ENCODE measurements around the gene ZNF710. TPM values are rescaled to one million over a fixed set of nuclear protein-coding genes. Genes with fewer than 3 reads are reported as not detected.

ZNF710 gene
- total RNA-seq, 4 donors from 2014 or later = 9.0 to 15.6 (median 11.2) TPM

GRCh38 chr15:89984001-89984400, 17.1 kb upstream of the ZNF710 start:
- 93 to 94% methylated on average over 2 of the region's 2 CpGs for WGBS, 2 donors
- Histone ChIP-seq H3K27ac (no peak overlapping the region), H3K4me3 (no peak overlapping the region), H3K4me1 (no peaks in the 10 kb centered on the region), H3K36me3 (no peaks in the 10 kb centered on the region), H3K9me3 (peaks cover 0 to 31% (median 0%) of the 10 kb centered on the region in 4 donors), H3K27me3 (peaks cover 0 to 7% of the 10 kb centered on the region in 2 donors)
- TF ChIP-seq POLR2A (IDR thresholded peaks at IDR 0.05) (no peak), EP300 (IDR thresholded peaks at IDR 0.05) (no peak)
- TF ChIP-seq, protein P1, sequence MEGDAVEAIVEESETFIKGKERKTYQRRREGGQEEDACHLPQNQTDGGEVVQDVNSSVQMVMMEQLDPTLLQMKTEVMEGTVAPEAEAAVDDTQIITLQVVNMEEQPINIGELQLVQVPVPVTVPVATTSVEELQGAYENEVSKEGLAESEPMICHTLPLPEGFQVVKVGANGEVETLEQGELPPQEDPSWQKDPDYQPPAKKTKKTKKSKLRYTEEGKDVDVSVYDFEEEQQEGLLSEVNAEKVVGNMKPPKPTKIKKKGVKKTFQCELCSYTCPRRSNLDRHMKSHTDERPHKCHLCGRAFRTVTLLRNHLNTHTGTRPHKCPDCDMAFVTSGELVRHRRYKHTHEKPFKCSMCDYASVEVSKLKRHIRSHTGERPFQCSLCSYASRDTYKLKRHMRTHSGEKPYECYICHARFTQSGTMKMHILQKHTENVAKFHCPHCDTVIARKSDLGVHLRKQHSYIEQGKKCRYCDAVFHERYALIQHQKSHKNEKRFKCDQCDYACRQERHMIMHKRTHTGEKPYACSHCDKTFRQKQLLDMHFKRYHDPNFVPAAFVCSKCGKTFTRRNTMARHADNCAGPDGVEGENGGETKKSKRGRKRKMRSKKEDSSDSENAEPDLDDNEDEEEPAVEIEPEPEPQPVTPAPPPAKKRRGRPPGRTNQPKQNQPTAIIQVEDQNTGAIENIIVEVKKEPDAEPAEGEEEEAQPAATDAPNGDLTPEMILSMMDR (IDR thresholded peaks at IDR 0.05) = no peak
- no peak for DNase-seq (ENCODE audit: low spot score in 2 of 2)

DNA sequence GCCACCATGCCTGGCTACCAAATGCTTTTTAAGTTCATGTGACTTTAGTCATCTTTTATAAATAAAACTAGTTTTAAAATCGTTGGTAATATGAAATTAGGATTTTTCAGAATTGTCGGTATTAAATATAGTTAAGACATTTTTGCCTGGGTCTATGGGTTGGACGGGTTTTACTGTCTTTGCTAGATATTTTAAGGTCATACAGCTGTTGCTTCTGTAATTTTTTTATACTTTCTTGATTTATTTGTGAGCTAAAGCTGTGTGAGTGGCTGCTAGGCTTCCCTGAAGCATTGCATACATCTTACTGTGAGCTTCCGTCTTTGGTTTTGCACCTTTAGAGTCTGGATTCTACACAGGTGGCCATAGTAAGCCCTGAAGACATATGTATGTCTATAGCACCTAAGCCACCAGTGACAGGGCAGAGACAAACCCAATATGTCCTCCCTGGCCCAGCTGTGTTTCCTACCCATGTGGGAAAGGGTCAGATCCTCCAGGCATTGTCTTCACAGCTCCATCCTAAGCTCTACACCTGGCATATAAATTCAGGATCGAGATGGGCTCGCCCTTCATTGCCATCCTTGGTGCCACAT, 16.6 kb upstream of the ZNF710 start:
- Histone ChIP-seq H3K4me1 (no peaks in the 10 kb centered on the region), H3K36me3 (no peaks in the 10 kb centered on the region), H3K27me3 (peaks cover 0 to 7% of the 10 kb centered on the region in 2 donors), H3K4me3 (no peak overlapping the region), H3K27ac (no peak overlapping the region), H3K9me3 (peaks cover 0 to 31% (median 0%) of the 10 kb centered on the region in 4 donors)
- TF ChIP-seq, protein P1 (IDR thresholded peaks at IDR 0.05) = no peak
- TF ChIP-seq POLR2A (IDR thresholded peaks at IDR 0.05) = no peak
- TF ChIP-seq EP300 (IDR thresholded peaks at IDR 0.05) = no peak
- DNase-seq (ENCODE audit: low spot score in 2 of 2) = no peak
- WGBS, 2 donors = 87 to 90% methylated on average over 6 of the region's 6 CpGs

DNA sequence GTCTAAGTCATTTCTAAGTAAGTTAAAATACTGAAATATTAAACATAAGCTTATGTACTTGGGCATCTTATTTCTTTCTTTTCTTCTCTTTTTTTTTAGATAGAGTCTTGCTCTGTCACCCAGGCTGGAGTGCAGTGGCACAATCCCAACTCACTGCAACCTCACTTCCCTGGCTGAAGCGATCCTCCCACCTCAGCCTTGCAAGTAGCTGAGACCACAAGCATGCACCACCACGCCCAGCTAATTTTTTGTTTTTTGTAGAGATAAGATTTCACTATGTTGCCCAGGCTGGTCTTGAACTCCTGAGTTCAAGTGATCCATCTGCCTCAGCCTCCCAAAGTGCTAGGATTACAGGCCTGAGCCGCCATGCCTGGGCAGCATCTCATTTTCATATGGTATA, 16.0 kb upstream of the ZNF710 start:
- H3K9me3 ChIP-seq = peaks cover 0 to 31% (median 0%) of the 10 kb centered on the region in 4 donors
- H3K27ac ChIP-seq = no peak overlapping the region
- 88 to 92% methylated on average over 3 of the region's 3 CpGs for WGBS, 2 donors
- no peak for TF ChIP-seq EP300 (IDR thresholded peaks at IDR 0.05)
- no peak overlapping the region for H3K4me3 ChIP-seq
- H3K36me3 ChIP-seq = no peaks in the 10 kb centered on the region
- H3K4me1 ChIP-seq = no peaks in the 10 kb centered on the region
- H3K27me3 ChIP-seq = peaks cover 0 to 7% of the 10 kb centered on the region in 2 donors
- DNase-seq (ENCODE audit: low spot score in 2 of 2) = no peak

- no peaks in the 10 kb centered on the region for H3K4me1 ChIP-seq
- H3K27ac ChIP-seq = no peak overlapping the region
- DNase-seq (ENCODE audit: low spot score in 2 of 2) = no peak
- no peaks in the 10 kb centered on the region for H3K9me3 ChIP-seq
- no peaks in the 10 kb centered on the region for H3K27me3 ChIP-seq
- TF ChIP-seq POLR2A (IDR thresholded peaks at IDR 0.05) (no peak), EP300 (IDR thresholded peaks at IDR 0.05) (no peak)
- TF ChIP-seq, protein P1 (IDR thresholded peaks at IDR 0.05) = no peak
- WGBS, 2 donors = 66 to 72% methylated on average over 4 of the region's 4 CpGs
- no peak overlapping the region for H3K4me3 ChIP-seq
- H3K36me3 ChIP-seq = no peaks in the 10 kb centered on the region
Observed at GRCh38 chr15:89991312-89991711, 9.8 kb upstream of the ZNF710 start.

DNA sequence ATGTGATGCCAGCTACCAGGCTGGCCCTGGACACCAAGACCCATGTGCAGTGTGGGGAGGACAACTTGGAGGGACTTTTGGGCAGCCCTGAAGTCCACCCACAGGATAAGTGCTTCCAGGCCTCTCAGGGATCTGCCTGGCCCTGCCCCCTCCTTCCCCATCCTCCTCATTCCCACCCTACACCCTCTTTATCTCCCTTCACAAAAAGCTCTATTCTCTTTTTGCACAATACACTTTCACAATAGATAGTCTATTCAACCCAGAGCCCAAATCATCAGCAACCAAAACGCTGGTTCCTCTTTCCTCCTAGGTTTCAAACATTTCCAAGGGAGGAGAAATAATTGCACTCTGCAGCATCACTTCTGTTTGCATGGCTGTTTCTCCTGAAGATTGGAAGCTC, 7.8 kb upstream of the ZNF710 start:
- H3K36me3 ChIP-seq = no peaks in the 10 kb centered on the region
- no peaks in the 10 kb centered on the region for H3K27me3 ChIP-seq
- no peak for DNase-seq (ENCODE audit: low spot score in 2 of 2)
- no peak for TF ChIP-seq POLR2A (IDR thresholded peaks at IDR 0.05)
- TF ChIP-seq EP300 (IDR thresholded peaks at IDR 0.05) = no peak
- TF ChIP-seq, protein P1 (IDR thresholded peaks at IDR 0.05) = no peak
- no peak overlapping the region for H3K4me3 ChIP-seq
- H3K27ac ChIP-seq = no peak overlapping the region
- no peaks in the 10 kb centered on the region for H3K9me3 ChIP-seq
- no peaks in the 10 kb centered on the region for H3K4me1 ChIP-seq
- WGBS, 2 donors = 43 to 47% methylated on average over 1 of the region's 1 CpG
